Ovary (tissue), 3 donors: ENCODE measurements around the gene C1QTNF6.
"Not testable (repeated sequence)": the region's sequence is repeated elsewhere in the genome, so short reads cannot be mapped to it uniquely, and the experiment has no call there.

Experiments used
- POLR2A ChIP-seq: fragments of 450-650 bp; IDR thresholded peaks from one replicate; pipeline ENCODE4 v1.6.1; 2017; ENCODE audit warnings: antibody characterized with exemption, mild to moderate bottlenecking, moderate library complexity
- TF ChIP-seq, protein P1 (sequence below), 3 donors: fragments of 450-650 bp in 2 of 3; fragments of 200-600 bp in 1 of 3; IDR thresholded peaks; one replicate each; pipeline versions ENCODE4 v1.5.1 to v1.8.0; 2016 to 2022; ENCODE audit warnings: antibody characterized with exemption in 3 of 3, mild to moderate bottlenecking in 1 of 3
- donor health status: DM: no; HTN: no; CAD: no.

DNA sequence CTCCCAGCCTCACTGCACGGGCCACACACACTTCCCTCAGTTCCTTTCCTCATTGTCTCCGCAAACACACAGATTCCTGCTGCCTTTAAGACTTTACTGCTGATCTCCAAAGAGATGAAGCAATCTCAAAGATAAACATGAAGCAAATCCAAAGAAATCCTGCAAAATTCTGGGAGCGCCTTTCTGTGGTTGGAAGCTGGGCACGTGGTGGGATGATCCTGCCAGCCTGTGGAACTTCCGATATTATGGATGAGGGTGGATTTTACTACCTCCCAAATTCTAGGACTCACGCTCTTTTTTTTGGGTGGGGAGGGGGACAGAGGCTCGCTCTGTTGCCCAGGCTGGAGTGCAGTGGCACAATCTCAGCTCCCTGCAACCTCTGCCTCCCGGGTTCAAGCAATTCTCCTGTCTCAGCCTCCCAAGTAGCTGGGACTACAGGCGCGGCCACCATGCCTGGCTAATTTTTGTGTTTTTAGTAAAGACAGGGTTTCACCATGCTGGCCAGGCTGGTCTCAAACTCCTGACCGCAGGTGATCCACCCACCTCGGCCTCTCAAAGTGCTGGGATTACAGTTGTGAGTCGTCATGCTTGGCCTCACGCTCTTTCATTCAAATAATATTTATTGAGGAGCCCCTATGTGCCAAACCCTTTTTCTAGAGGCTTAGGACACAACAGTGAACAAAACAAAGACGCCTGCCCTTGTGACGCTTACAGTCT lies 17.2 kb downstream of the C1QTNF6 start:
- TF ChIP-seq, protein P1, sequence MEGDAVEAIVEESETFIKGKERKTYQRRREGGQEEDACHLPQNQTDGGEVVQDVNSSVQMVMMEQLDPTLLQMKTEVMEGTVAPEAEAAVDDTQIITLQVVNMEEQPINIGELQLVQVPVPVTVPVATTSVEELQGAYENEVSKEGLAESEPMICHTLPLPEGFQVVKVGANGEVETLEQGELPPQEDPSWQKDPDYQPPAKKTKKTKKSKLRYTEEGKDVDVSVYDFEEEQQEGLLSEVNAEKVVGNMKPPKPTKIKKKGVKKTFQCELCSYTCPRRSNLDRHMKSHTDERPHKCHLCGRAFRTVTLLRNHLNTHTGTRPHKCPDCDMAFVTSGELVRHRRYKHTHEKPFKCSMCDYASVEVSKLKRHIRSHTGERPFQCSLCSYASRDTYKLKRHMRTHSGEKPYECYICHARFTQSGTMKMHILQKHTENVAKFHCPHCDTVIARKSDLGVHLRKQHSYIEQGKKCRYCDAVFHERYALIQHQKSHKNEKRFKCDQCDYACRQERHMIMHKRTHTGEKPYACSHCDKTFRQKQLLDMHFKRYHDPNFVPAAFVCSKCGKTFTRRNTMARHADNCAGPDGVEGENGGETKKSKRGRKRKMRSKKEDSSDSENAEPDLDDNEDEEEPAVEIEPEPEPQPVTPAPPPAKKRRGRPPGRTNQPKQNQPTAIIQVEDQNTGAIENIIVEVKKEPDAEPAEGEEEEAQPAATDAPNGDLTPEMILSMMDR (IDR thresholded peaks at IDR 0.05), result not testable (repeated sequence)
- TF ChIP-seq POLR2A, result not testable (repeated sequence)
